Neural cell (in vitro differentiated cells): ENCODE measurements around the gene ABHD17A. TPM values are rescaled to one million over a fixed set of nuclear protein-coding genes. Genes with fewer than 3 reads are reported as not detected.
A peak's percentile ranks its signal among the peaks of the same experiment; 100 is the strongest.

Experiments
- H2AFZ ChIP-seq: fragments of 200-600, 300-800 bp; sonication (generic), shearing (Covaris generic); 2 replicates; pipeline ENCODE4 v1.6.0; 2014; ENCODE audit warnings: low read depth, mild to moderate bottlenecking, antibody characterized with exemption, low read length, moderate library complexity
- H3F3A ChIP-seq: fragments of 200-600 bp; shearing (Covaris generic); 2 replicates; pipeline ENCODE4 v1.6.1; 2016; ENCODE audit warnings: mild to moderate bottlenecking, moderate library complexity, mixed read lengths, antibody characterized with exemption, low read length; ENCODE audit not compliant: insufficient read depth, poor library complexity, severe bottlenecking
- H3K27ac ChIP-seq: fragments of 200-600, 300-800 bp; sonication (generic), shearing (Covaris generic); 2 replicates; pipeline ENCODE4 v1.5.1; 2014; ENCODE audit warnings: mild to moderate bottlenecking, low read length, moderate library complexity
- H3K27me3 ChIP-seq: fragments of 300-800, 200-600 bp; sonication (generic), shearing (Covaris generic); 2 replicates; pipeline ENCODE4 v1.6.0; 2014; ENCODE audit warnings: mild to moderate bottlenecking, low read depth, low read length, moderate library complexity; ENCODE audit not compliant: insufficient read depth
- H3K36me3 ChIP-seq: fragments of 300-800, 200-600 bp; sonication (generic), shearing (Covaris generic); 2 replicates; pipeline ENCODE4 v1.5.1; 2014; ENCODE audit warnings: mild to moderate bottlenecking, antibody characterized with exemption, low read length, moderate library complexity; ENCODE audit not compliant: insufficient read depth
- H3K4me2 ChIP-seq: fragments of 300-800, 200-600 bp; sonication (generic), shearing (Covaris generic); 2 replicates; pipeline ENCODE4 v1.6.0; 2014; ENCODE audit warnings: mild to moderate bottlenecking, low read length
- H3K4me3 ChIP-seq: fragments of 300-800, 200-600 bp; sonication (generic), shearing (Covaris generic); 2 replicates; pipeline ENCODE4 v1.5.1; 2014; ENCODE audit warnings: mild to moderate bottlenecking, low read length, moderate library complexity
- H3K79me2 ChIP-seq: fragments of 200-600 bp; shearing (Covaris generic); replicated peaks from 2 replicates; pipeline ENCODE4 v1.6.0; 2014; ENCODE audit warnings: mild to moderate bottlenecking, low read length, moderate library complexity; ENCODE audit not compliant: insufficient read depth
- H3K9ac ChIP-seq: fragments of 300-800, 200-600 bp; sonication (generic), shearing (Covaris generic); 2 replicates; pipeline ENCODE4 v1.6.1; 2016; ENCODE audit warnings: mild to moderate bottlenecking, low read length, mixed read lengths
- H3K9me2 ChIP-seq: fragments of 200-600 bp; shearing (Covaris generic); 2 replicates; pipeline ENCODE4 v1.6.1; 2016; ENCODE audit warnings: mild to moderate bottlenecking, low read length, mixed read lengths; ENCODE audit not compliant: insufficient read depth
- H3K9me3 ChIP-seq: fragments of 200-600, 300-800 bp; sonication (generic), shearing (Covaris generic); 2 replicates; pipeline ENCODE4 v1.6.1; 2016; ENCODE audit warnings: mild to moderate bottlenecking, mixed run types, low read length, moderate library complexity, mixed read lengths
- H4K20me1 ChIP-seq: fragments of 200-600 bp; shearing (Covaris generic); 2 replicates; pipeline ENCODE4 v1.6.1; 2016; ENCODE audit warnings: mild to moderate bottlenecking, mixed run types; ENCODE audit not compliant: insufficient read depth
- EP300 ChIP-seq: fragments of 450-650 bp; conservative IDR thresholded peaks from 2 replicates; pipeline ENCODE4 v1.6.1; 2014; ENCODE audit warnings: antibody characterized with exemption, mild to moderate bottlenecking, moderate library complexity; ENCODE audit not compliant: poor library complexity, severe bottlenecking
- EZH2 ChIP-seq: fragments of 200-600, 300-800 bp; shearing (Covaris generic), sonication (generic); IDR thresholded peaks from 2 replicates; pipeline ENCODE4 v1.6.1; 2014; ENCODE audit warnings: antibody characterized with exemption, low read length, borderline replicate concordance, mild to moderate bottlenecking; ENCODE audit not compliant: insufficient read depth, poor library complexity, severe bottlenecking
- MXI1 ChIP-seq: fragments of 450-650 bp; conservative IDR thresholded peaks from 2 replicates; pipeline ENCODE4 v1.6.1; 2014; ENCODE audit warnings: antibody characterized with exemption, mild to moderate bottlenecking; ENCODE audit not compliant: poor library complexity, severe bottlenecking
- POLR2AphosphoS5 ChIP-seq: IDR thresholded peaks from 2 replicates; pipeline ENCODE4 v1.6.1; 2012
- RAD21 ChIP-seq: fragments of 450-650 bp; conservative IDR thresholded peaks from 2 replicates; pipeline ENCODE4 v1.6.1; 2014; ENCODE audit warnings: antibody characterized with exemption, mild to moderate bottlenecking, moderate library complexity
- SMC3 ChIP-seq: fragments of 450-650 bp; conservative IDR thresholded peaks from 2 replicates; pipeline ENCODE4 v1.6.1; 2014; ENCODE audit warnings: antibody characterized with exemption, mild to moderate bottlenecking, moderate library complexity; ENCODE audit not compliant: poor library complexity
- TAF1 ChIP-seq: IDR thresholded peaks from 2 replicates; pipeline ENCODE4 v1.6.1; 2012; ENCODE audit warnings: low read depth
- polyA plus RNA-seq: library from polyadenylated mRNA; depleted of rRNA; stranded (reverse); fragments of >200 nt; gene quantifications from 2 replicates; pipeline ENCODE4 v1.2.3, GENCODE V29; 2014
- TF ChIP-seq, protein P1 (sequence below): IDR thresholded peaks from 2 replicates; pipeline ENCODE4 v1.6.1; 2012; ENCODE audit warnings: borderline replicate concordance
- TF ChIP-seq, protein P2 (sequence below): fragments of 450-650 bp; IDR thresholded peaks from 2 replicates; pipeline ENCODE4 v1.5.1; 2014; ENCODE audit warnings: antibody characterized with exemption, mild to moderate bottlenecking, moderate library complexity; ENCODE audit not compliant: poor library complexity, severe bottlenecking

The ABHD17A gene
- polyA plus RNA-seq, 1 donor from 2014 or later, result 116 TPM

- Histone ChIP-seq H3K9me2 (no peaks in the 10 kb centered on the region), H2AFZ (no peak overlapping the region), H3F3A (no peaks in the 10 kb centered on the region), H3K27me3 (no peaks in the 10 kb centered on the region), H3K4me2 (no peak overlapping the region), H3K9me3 (no peaks in the 10 kb centered on the region), H3K9ac (no peak overlapping the region), H3K27ac (no peak overlapping the region), H4K20me1 (no peaks in the 10 kb centered on the region), H3K4me3 (no peak overlapping the region), H3K36me3 (no peaks in the 10 kb centered on the region), H3K79me2 (no peaks in the 10 kb centered on the region)
- TF ChIP-seq, protein P1, sequence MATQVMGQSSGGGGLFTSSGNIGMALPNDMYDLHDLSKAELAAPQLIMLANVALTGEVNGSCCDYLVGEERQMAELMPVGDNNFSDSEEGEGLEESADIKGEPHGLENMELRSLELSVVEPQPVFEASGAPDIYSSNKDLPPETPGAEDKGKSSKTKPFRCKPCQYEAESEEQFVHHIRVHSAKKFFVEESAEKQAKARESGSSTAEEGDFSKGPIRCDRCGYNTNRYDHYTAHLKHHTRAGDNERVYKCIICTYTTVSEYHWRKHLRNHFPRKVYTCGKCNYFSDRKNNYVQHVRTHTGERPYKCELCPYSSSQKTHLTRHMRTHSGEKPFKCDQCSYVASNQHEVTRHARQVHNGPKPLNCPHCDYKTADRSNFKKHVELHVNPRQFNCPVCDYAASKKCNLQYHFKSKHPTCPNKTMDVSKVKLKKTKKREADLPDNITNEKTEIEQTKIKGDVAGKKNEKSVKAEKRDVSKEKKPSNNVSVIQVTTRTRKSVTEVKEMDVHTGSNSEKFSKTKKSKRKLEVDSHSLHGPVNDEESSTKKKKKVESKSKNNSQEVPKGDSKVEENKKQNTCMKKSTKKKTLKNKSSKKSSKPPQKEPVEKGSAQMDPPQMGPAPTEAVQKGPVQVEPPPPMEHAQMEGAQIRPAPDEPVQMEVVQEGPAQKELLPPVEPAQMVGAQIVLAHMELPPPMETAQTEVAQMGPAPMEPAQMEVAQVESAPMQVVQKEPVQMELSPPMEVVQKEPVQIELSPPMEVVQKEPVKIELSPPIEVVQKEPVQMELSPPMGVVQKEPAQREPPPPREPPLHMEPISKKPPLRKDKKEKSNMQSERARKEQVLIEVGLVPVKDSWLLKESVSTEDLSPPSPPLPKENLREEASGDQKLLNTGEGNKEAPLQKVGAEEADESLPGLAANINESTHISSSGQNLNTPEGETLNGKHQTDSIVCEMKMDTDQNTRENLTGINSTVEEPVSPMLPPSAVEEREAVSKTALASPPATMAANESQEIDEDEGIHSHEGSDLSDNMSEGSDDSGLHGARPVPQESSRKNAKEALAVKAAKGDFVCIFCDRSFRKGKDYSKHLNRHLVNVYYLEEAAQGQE, result no peak
- TF ChIP-seq EZH2 (no peak), MXI1 (no peak), SMC3 (no peak), POLR2AphosphoS5 (no peak), RAD21 (no peak), TAF1 (no peak), EP300 (no peak)
- TF ChIP-seq, protein P2, sequence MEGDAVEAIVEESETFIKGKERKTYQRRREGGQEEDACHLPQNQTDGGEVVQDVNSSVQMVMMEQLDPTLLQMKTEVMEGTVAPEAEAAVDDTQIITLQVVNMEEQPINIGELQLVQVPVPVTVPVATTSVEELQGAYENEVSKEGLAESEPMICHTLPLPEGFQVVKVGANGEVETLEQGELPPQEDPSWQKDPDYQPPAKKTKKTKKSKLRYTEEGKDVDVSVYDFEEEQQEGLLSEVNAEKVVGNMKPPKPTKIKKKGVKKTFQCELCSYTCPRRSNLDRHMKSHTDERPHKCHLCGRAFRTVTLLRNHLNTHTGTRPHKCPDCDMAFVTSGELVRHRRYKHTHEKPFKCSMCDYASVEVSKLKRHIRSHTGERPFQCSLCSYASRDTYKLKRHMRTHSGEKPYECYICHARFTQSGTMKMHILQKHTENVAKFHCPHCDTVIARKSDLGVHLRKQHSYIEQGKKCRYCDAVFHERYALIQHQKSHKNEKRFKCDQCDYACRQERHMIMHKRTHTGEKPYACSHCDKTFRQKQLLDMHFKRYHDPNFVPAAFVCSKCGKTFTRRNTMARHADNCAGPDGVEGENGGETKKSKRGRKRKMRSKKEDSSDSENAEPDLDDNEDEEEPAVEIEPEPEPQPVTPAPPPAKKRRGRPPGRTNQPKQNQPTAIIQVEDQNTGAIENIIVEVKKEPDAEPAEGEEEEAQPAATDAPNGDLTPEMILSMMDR, result peak; percentile 61
Observed at GRCh38 chr19:1853295-1854038, 31.8 kb downstream of the ABHD17A start.

GRCh38 chr19:1852581-1853128, 32.6 kb downstream of the ABHD17A start:
- Histone ChIP-seq H3K9ac (no peak overlapping the region), H3F3A (no peaks in the 10 kb centered on the region), H3K36me3 (no peaks in the 10 kb centered on the region), H2AFZ (no peak overlapping the region), H3K9me3 (no peaks in the 10 kb centered on the region), H3K4me3 (no peak overlapping the region), H4K20me1 (no peaks in the 10 kb centered on the region), H3K27me3 (no peaks in the 10 kb centered on the region), H3K27ac (no peak overlapping the region), H3K79me2 (peaks cover 6% of the 10 kb centered on the region), H3K4me2 (no peak overlapping the region), H3K9me2 (no peaks in the 10 kb centered on the region)
- no peak for TF ChIP-seq MXI1
- no peak for TF ChIP-seq SMC3
- TF ChIP-seq RAD21, result no peak
- no peak for TF ChIP-seq POLR2AphosphoS5
- TF ChIP-seq, protein P1, result no peak
- TF ChIP-seq EP300, result no peak
- TF ChIP-seq, protein P2, result no peak
- no peak for TF ChIP-seq EZH2
- no peak for TF ChIP-seq TAF1
